Ishikawa (cell line): ENCODE data around the gene EGFR.

ENCODE experiments used
- CEBPB ChIP-seq: IDR thresholded peaks from 2 replicates; pipeline ENCODE4 v1.6.1; 2012
- CREB1 ChIP-seq: IDR thresholded peaks from 2 replicates; pipeline ENCODE4 v1.6.1; 2012; ENCODE audit warnings: low read depth
- EGR1 ChIP-seq: IDR thresholded peaks from 2 replicates; pipeline ENCODE4 v1.6.1; 2012
- EP300 ChIP-seq: IDR thresholded peaks from 2 replicates; pipeline ENCODE4 v1.6.1; 2012; ENCODE audit warnings: borderline replicate concordance
- FOXM1 ChIP-seq: IDR thresholded peaks from 2 replicates; pipeline ENCODE4 v1.6.1; 2012; ENCODE audit warnings: low read depth, borderline replicate concordance
- MAX ChIP-seq: IDR thresholded peaks from 2 replicates; pipeline ENCODE4 v1.6.1; 2012
- NFIC ChIP-seq: IDR thresholded peaks from 2 replicates; pipeline ENCODE4 v1.6.1; 2012
- RAD21 ChIP-seq: IDR thresholded peaks from 2 replicates; pipeline ENCODE4 v1.6.1; 2012; ENCODE audit warnings: low read depth
- REST ChIP-seq: IDR thresholded peaks from 2 replicates; pipeline ENCODE4 v1.6.1; 2012; ENCODE audit warnings: low read depth, mild to moderate bottlenecking
- TAF1 ChIP-seq: IDR thresholded peaks from 2 replicates; pipeline ENCODE4 v1.6.1; 2012; ENCODE audit warnings: low read depth, mild to moderate bottlenecking
- TCF12 ChIP-seq: IDR thresholded peaks from 2 replicates; pipeline ENCODE4 v1.6.1; 2012; ENCODE audit warnings: low read depth
- TEAD4 ChIP-seq: IDR thresholded peaks from 2 replicates; pipeline ENCODE4 v1.6.1; 2012
- USF1 ChIP-seq: IDR thresholded peaks from 2 replicates; pipeline ENCODE4 v1.6.1; 2012
- YY1 ChIP-seq: IDR thresholded peaks from 2 replicates; pipeline ENCODE4 v1.6.1; 2012; ENCODE audit warnings: low read depth
- ZBTB7A ChIP-seq: IDR thresholded peaks from 2 replicates; pipeline ENCODE4 v1.6.1; 2012; ENCODE audit warnings: low read depth

Gene EGFR

GRCh38 chr7:55209366-55209765 lies 190.5 kb downstream of the EGFR start:
- TF ChIP-seq TAF1 (no peak), MAX (no peak), TCF12 (no peak), REST (no peak), YY1 (no peak), RAD21 (no peak), EP300 (no peak)

- TF ChIP-seq ZBTB7A (no peak), CEBPB (no peak), TEAD4 (no peak), YY1 (no peak), MAX (no peak), TAF1 (no peak), REST (no peak), USF1 (no peak), NFIC (no peak), EGR1 (no peak), CREB1 (no peak), TCF12 (no peak), FOXM1 (no peak), RAD21 (no peak), EP300 (no peak)
These were observed 191.4 kb downstream of the EGFR start for GRCh38 chr7:55210176-55210575.

- TF ChIP-seq ZBTB7A = no peak
- TF ChIP-seq CREB1 = no peak
- TF ChIP-seq YY1 = no peak
- no peak for TF ChIP-seq FOXM1
- no peak for TF ChIP-seq USF1
- no peak for TF ChIP-seq EGR1
- no peak for TF ChIP-seq MAX
These were observed 191.9 kb downstream of the EGFR start for GRCh38 chr7:55210716-55211115.

- TF ChIP-seq MAX (no peak), USF1 (no peak), RAD21 (no peak), REST (no peak), CEBPB (no peak), ZBTB7A (no peak), YY1 (no peak), TCF12 (no peak), EP300 (no peak), EGR1 (no peak), TAF1 (no peak), NFIC (no peak), FOXM1 (no peak), TEAD4 (no peak), CREB1 (no peak)
These were observed 192.9 kb downstream of the EGFR start for GRCh38 chr7:55211726-55212125.
